Retina (tissue), 1 donor: ENCODE data around the gene DPPA2.

Experiments
- DNase-seq: peaks from one replicate; pipeline ENCODE4 v3.0.0-alpha.2; 2016

Gene DPPA2

GRCh38 chr3:109325109-109325508 is 8.8 kb upstream of the DPPA2 start:
- no peak for DNase-seq

DNA sequence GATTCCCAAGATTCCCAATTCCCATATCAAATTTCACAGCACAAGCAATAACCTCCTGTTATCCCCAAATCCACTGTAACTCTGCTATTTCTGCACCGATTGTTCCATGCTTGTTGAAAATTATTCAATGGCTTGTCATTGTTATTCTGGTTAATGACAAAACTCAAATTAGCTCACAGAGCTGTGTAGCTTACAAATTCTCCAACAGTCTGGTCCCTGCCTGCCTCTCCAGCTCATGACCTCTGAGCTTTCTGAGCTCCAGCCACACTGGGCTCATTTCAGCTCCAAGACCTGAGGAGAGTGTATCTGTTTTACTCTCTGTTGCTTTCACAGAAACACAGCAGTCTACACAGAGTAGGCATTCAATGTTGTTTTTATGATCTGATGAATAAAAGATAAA is 3.3 kb downstream of the DPPA2 start:
- DNase-seq, result no peak

GRCh38 chr3:109297496-109297895 is 18.8 kb downstream of the DPPA2 start:
- no peak for DNase-seq

DNA sequence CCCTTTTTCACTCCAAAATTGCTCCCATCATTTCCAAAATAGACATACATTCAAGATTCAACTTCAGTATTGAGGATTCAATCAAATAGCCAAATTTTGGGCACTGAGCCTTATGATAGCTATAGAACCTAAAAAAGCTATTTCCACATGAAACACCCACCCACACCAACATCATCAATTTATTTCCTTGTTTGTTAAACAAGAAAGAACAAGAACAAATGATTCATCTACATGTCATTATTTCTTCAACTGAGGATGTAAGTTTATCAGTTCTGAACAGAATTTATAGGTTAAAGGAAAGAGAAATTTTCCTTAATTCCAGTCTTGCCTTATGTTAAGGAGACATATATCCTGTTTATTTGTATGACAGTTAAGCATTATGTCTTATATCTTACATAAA is 32.2 kb downstream of the DPPA2 start:
- DNase-seq, result no peak

GRCh38 chr3:109278546-109278945 is 37.8 kb downstream of the DPPA2 start:
- DNase-seq, result no peak

DNA sequence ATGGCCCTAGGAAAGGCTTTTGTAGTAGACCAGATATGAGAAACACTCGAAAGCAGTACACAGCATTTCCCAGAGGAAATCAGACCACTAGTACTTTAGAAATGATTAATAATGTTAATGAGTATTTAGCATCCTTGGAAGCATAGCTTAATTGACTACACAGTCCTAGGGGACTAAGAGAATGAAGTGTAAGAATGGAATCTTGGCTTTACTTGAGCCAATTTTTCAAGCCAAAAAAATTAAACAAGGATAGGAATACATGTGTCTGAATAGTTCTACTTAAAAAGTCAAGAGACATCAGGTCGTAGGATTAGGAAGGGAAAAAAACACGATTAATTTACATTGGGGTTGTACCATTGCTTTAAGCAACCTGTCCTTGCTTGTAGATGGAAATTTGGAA is 38.2 kb downstream of the DPPA2 start:
- DNase-seq, result no peak

GRCh38 chr3:109275702-109276293 is 40.5 kb downstream of the DPPA2 start:
- peak; percentile 58 for DNase-seq

GRCh38 chr3:109270779-109271178 is 45.5 kb downstream of the DPPA2 start:
- DNase-seq, result no peak

DNA sequence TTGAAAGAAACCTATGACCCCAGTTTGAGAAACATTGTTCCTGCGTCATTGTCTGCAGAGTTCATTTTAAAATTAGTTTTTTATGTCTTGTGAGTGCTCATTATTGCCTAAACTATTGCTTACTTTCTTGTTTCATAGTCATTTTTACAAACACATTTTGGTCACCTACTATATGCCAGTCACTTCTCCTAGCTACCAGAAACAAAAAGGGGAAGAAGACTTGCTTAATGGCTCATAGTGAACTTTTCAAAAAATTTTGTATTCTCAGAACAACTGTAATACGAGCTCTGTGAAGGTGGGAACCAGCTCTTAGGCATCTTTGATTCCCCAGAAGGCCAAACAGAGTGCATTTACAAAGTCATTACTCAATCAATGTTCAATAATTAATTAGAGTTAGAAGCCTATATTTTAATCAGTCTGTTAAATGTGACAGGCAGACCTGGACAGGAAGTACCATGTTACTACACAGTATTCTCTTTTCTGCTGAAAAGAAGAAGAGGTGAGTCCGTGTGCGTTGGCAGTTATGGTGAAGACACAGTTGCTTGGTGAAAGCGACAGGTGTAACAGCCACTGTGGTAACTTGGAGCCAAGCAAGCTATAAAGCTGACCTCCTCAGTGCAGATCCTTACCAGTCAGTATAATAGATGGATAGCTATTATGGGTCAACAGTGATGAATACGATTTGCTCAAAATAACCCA is 46.6 kb downstream of the DPPA2 start:
- no peak for DNase-seq

- no peak for DNase-seq
These were observed 48.1 kb downstream of the DPPA2 start for GRCh38 chr3:109268181-109268580.

GRCh38 chr3:109265295-109265694 is 51.0 kb downstream of the DPPA2 start:
- no peak for DNase-seq

- no peak for DNase-seq
These were observed 59.0 kb downstream of the DPPA2 start for GRCh38 chr3:109257269-109257668.

- no peak for DNase-seq
These were observed 61.5 kb downstream of the DPPA2 start for GRCh38 chr3:109254770-109255169.

DNA sequence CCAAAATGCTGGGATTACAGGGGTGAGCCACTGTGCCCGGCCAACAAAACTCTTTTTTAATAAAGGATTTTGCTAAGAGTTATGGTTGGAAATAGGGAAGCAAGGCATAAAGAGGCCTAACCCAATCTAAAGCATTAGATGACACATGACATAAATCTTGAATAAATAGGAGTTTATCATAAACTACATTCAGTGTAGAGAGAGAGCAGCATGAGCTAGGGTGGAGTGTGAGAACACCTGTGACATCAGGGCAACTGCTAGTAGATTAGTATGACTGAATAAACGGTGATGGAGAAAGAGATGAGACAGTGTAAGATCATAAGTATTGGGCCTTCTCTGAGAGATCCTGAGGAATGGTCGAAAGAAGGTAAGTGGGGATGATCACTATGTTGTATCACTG is 63.7 kb downstream of the DPPA2 start:
- no peak for DNase-seq
